HEK293 (cell line): Measurements from ENCODE around the gene NR2C2AP.

Source experiments
- EGR2 ChIP-seq: fragments of 450-650 bp; formaldehyde crosslinking; IDR thresholded peaks from 2 replicates; pipeline ENCODE4 v1.5.1; 2016; ENCODE audit warnings: low read depth, missing biosample characterization, missing genetic modification characterization
- GFI1B ChIP-seq: fragments of 450-650 bp; formaldehyde crosslinking; IDR thresholded peaks from 2 replicates; pipeline ENCODE4 v1.5.1; 2016; ENCODE audit warnings: missing biosample characterization, missing genetic modification characterization
- GLIS1 ChIP-seq: fragments of 450-650 bp; formaldehyde crosslinking; IDR thresholded peaks from 2 replicates; pipeline ENCODE4 v1.5.1; 2016; ENCODE audit warnings: missing biosample characterization, missing genetic modification characterization
- SCRT1 ChIP-seq: fragments of 450-650 bp; formaldehyde crosslinking; IDR thresholded peaks from 2 replicates; pipeline ENCODE4 v1.5.1; 2016; ENCODE audit warnings: missing biosample characterization, missing genetic modification characterization, borderline replicate concordance
- SCRT2 ChIP-seq: fragments of 450-650 bp; formaldehyde crosslinking; IDR thresholded peaks from 2 replicates; pipeline ENCODE4 v1.5.1; 2016; ENCODE audit warnings: missing biosample characterization, missing genetic modification characterization
- ZBTB20 ChIP-seq: fragments of 450-650 bp; formaldehyde crosslinking; IDR thresholded peaks from 2 replicates; pipeline ENCODE4 v1.5.1; 2016; ENCODE audit warnings: missing biosample characterization, missing genetic modification characterization
- ZBTB21 ChIP-seq: fragments of 450-650 bp; formaldehyde crosslinking; IDR thresholded peaks from 2 replicates; pipeline ENCODE4 v1.5.1; 2017; ENCODE audit warnings: missing biosample characterization, missing genetic modification characterization
- ZEB2 ChIP-seq: fragments of 450-650 bp; formaldehyde crosslinking; IDR thresholded peaks from 2 replicates; pipeline ENCODE4 v1.5.1; 2016; ENCODE audit warnings: missing biosample characterization, missing genetic modification characterization
- ZNF133 ChIP-seq: fragments of 450-650 bp; formaldehyde crosslinking; IDR thresholded peaks from 2 replicates; pipeline ENCODE4 v1.5.1; 2016; ENCODE audit warnings: missing biosample characterization, missing genetic modification characterization
- ZNF184 ChIP-seq: fragments of 450-650 bp; IDR thresholded peaks from 2 replicates; pipeline ENCODE4 v1.5.1; 2018; ENCODE audit warnings: missing biosample characterization, mild to moderate bottlenecking, missing genetic modification characterization
- ZNF426 ChIP-seq: fragments of 450-650 bp; formaldehyde crosslinking; IDR thresholded peaks from 2 replicates; pipeline ENCODE4 v1.5.1; 2017; ENCODE audit warnings: missing biosample characterization, missing genetic modification characterization, mild to moderate bottlenecking, inconsistent platforms, moderate library complexity
- ZNF596 ChIP-seq: fragments of 450-650 bp; IDR thresholded peaks from 2 replicates; pipeline ENCODE4 v1.5.0; 2018; ENCODE audit warnings: missing biosample characterization, mild to moderate bottlenecking, missing genetic modification characterization, moderate library complexity
- ZNF610 ChIP-seq: fragments of 450-650 bp; formaldehyde crosslinking; IDR thresholded peaks from 2 replicates; pipeline ENCODE4 v1.5.1; 2016; ENCODE audit warnings: missing biosample characterization, missing genetic modification characterization, borderline replicate concordance
- ZNF670 ChIP-seq: fragments of 450-650 bp; formaldehyde crosslinking; IDR thresholded peaks from 2 replicates; pipeline ENCODE4 v1.5.1; 2016; ENCODE audit warnings: missing biosample characterization, missing genetic modification characterization, low read depth
- ZNF677 ChIP-seq: fragments of 450-650 bp; IDR thresholded peaks from 2 replicates; pipeline ENCODE4 v1.5.0; 2018; ENCODE audit warnings: missing biosample characterization, mild to moderate bottlenecking, missing genetic modification characterization, moderate library complexity
- ZNF777 ChIP-seq: fragments of 450-650 bp; formaldehyde crosslinking; IDR thresholded peaks from 2 replicates; pipeline ENCODE4 v1.5.1; 2017; ENCODE audit warnings: missing biosample characterization, missing genetic modification characterization, borderline replicate concordance
- ZNF785 ChIP-seq: fragments of 450-650 bp; formaldehyde crosslinking; IDR thresholded peaks from 2 replicates; pipeline ENCODE4 v1.5.1; 2016; ENCODE audit warnings: missing biosample characterization, missing genetic modification characterization
- ZXDB ChIP-seq: fragments of 450-650 bp; formaldehyde crosslinking; IDR thresholded peaks from 2 replicates; pipeline ENCODE4 v1.5.1; 2016; ENCODE audit warnings: missing biosample characterization, missing genetic modification characterization
- TF ChIP-seq, protein P1 (sequence below): fragments of 450-650 bp; formaldehyde crosslinking; IDR thresholded peaks from 2 replicates; pipeline ENCODE4 v1.5.1; 2016; ENCODE audit warnings: missing biosample characterization, missing genetic modification characterization
- TF ChIP-seq, protein P2 (sequence below): fragments of 450-650 bp; formaldehyde crosslinking; IDR thresholded peaks from 2 replicates; pipeline ENCODE4 v1.5.1; 2016; ENCODE audit warnings: missing biosample characterization, missing genetic modification characterization
- TF ChIP-seq, protein P3 (sequence below): fragments of 450-650 bp; formaldehyde crosslinking; IDR thresholded peaks from 2 replicates; pipeline ENCODE4; 2016; ENCODE audit warnings: missing biosample characterization, missing genetic modification characterization
- TF ChIP-seq, protein P4 (sequence below): fragments of 450-650 bp; formaldehyde crosslinking; IDR thresholded peaks from 2 replicates; pipeline ENCODE4 v1.5.1; 2016; ENCODE audit warnings: missing biosample characterization, missing genetic modification characterization, low read depth
- TF ChIP-seq, protein P5 (sequence below): fragments of 450-650 bp; formaldehyde crosslinking; conservative IDR thresholded peaks from 2 replicates; pipeline ENCODE4 v1.5.1; 2016; ENCODE audit warnings: low read depth, missing biosample characterization, missing genetic modification characterization
- TF ChIP-seq, protein P6 (sequence below): fragments of 450-650 bp; formaldehyde crosslinking; IDR thresholded peaks from 2 replicates; pipeline ENCODE4 v1.5.1; 2016; ENCODE audit warnings: missing biosample characterization, missing genetic modification characterization

The NR2C2AP gene

DNA sequence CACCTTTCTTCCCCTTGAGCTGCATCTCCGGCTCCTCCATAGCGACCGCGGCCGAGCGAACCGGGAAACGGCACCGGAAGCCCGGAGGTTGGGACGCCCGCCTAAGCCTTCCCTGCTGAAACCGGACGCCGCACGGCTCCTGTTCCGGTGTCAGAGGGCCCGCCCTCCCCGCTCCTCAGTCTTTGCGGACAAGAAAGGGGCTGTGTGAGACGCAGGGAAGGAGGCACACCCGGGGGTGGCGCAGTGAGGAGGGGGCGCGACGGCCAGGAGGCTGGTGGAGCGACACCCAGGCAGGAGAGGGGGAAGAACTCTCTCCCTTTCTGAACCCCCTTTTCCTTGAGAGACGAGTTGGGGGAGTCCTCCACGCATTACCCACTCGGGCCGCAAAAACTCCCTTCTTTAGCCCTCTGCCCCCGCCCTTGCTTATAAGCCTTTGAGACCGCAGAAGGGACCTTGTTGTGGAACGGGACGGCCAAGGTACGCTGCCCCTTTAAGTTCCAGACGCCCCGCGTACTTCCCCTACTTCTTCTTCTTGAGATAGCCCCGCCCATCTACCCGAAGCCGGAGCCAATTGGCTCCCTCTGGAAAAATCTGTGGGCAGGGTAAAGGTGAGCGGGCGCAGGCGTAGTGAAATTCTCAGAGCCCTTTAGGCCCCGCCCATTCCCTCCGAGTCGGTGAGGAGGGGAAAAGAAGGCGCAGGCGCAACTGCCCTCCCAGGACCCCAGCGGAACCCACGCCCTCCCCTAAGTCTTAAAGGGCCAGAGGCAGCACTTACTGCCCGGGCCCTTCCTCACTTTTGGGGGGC is 10.9 kb downstream of the NR2C2AP start, which contains the start of the genes BORCS8 and RFXANK (continued):
- TF ChIP-seq, protein P1, sequence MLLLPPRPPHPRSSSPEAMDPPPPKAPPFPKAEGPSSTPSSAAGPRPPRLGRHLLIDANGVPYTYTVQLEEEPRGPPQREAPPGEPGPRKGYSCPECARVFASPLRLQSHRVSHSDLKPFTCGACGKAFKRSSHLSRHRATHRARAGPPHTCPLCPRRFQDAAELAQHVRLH = peak; percentile 80
- TF ChIP-seq GLIS1 (tag by site-specific recombination) (no peak; the same call in 1 of the 2 replicates), ZNF596 (tag by site-specific recombination) (no peak), SCRT2 (peak; percentile 70; the same call in 1 of the 2 replicates), ZBTB21 (tag by site-specific recombination) (peak; percentile 32; the same call in 1 of the 2 replicates), ZNF426 (tag by site-specific recombination) (no peak), EGR2 (tag by site-specific recombination) (0 out of 2 replicates have a peak, but pooled peaks have one; percentile 6), ZNF133 (tag by site-specific recombination) (no peak), SCRT1 (tag by site-specific recombination) (no peak), ZNF610 (tag by site-specific recombination) (peak; percentile 45; the same call in 1 of the 2 replicates), ZBTB20 (tag by site-specific recombination) (peak; percentile 42; the same call in 1 of the 2 replicates), ZNF184 (tag by site-specific recombination) (peak; percentile 62; the same call in 1 of the 2 replicates), ZEB2 (peak; percentile 89), ZNF785 (tag by site-specific recombination) (peak; percentile 85; the same call in 1 of the 2 replicates), ZNF777 (tag by site-specific recombination) (peak; percentile 80), GFI1B (tag by site-specific recombination) (no peak), ZNF670 (tag by site-specific recombination) (no peak), ZXDB (tag by site-specific recombination) (peak; percentile 84), ZNF677 (tag by site-specific recombination) (no peak)
- TF ChIP-seq, protein P2, sequence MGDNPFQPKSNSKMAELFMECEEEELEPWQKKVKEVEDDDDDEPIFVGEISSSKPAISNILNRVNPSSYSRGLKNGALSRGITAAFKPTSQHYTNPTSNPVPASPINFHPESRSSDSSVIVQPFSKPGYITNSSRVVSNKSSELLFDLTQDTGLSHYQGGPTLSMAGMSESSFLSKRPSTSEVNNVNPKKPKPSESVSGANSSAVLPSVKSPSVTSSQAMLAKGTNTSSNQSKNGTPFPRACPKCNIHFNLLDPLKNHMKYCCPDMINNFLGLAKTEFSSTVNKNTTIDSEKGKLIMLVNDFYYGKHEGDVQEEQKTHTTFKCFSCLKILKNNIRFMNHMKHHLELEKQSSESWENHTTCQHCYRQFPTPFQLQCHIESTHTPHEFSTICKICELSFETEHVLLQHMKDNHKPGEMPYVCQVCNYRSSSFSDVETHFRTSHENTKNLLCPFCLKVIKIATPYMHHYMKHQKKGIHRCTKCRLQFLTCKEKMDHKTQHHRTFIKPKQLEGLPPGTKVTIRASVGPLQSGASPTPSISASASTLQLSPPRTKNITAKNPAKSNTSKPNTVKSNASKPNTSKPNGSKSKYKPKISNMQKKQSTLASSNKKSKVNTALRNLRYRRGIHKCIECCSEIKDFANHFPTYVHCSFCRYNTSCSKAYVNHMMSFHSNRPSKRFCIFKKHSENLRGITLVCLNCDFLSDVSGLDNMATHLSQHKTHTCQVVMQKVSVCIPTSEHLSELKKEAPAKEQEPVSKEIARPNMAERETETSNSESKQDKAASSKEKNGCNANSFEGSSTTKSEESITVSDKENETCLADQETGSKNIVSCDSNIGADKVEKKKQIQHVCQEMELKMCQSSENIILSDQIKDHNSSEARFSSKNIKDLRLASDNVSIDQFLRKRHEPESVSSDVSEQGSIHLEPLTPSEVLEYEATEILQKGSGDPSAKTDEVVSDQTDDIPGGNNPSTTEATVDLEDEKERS (tag by site-specific recombination) = no peak
- TF ChIP-seq, protein P3, sequence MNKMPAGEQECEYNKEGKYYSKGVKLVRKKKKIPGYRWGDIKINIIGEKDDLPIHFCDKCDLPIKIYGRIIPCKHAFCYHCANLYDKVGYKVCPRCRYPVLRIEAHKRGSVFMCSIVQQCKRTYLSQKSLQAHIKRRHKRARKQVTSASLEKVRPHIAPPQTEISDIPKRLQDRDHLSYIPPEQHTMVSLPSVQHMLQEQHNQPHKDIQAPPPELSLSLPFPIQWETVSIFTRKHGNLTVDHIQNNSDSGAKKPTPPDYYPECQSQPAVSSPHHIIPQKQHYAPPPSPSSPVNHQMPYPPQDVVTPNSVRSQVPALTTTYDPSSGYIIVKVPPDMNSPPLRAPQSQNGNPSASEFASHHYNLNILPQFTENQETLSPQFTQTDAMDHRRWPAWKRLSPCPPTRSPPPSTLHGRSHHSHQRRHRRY (tag by site-specific recombination) = no peak
- TF ChIP-seq, protein P4, sequence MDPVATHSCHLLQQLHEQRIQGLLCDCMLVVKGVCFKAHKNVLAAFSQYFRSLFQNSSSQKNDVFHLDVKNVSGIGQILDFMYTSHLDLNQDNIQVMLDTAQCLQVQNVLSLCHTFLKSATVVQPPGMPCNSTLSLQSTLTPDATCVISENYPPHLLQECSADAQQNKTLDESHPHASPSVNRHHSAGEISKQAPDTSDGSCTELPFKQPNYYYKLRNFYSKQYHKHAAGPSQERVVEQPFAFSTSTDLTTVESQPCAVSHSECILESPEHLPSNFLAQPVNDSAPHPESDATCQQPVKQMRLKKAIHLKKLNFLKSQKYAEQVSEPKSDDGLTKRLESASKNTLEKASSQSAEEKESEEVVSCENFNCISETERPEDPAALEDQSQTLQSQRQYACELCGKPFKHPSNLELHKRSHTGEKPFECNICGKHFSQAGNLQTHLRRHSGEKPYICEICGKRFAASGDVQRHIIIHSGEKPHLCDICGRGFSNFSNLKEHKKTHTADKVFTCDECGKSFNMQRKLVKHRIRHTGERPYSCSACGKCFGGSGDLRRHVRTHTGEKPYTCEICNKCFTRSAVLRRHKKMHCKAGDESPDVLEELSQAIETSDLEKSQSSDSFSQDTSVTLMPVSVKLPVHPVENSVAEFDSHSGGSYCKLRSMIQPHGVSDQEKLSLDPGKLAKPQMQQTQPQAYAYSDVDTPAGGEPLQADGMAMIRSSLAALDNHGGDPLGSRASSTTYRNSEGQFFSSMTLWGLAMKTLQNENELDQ (tag by site-specific recombination) = no peak
- TF ChIP-seq, protein P5, sequence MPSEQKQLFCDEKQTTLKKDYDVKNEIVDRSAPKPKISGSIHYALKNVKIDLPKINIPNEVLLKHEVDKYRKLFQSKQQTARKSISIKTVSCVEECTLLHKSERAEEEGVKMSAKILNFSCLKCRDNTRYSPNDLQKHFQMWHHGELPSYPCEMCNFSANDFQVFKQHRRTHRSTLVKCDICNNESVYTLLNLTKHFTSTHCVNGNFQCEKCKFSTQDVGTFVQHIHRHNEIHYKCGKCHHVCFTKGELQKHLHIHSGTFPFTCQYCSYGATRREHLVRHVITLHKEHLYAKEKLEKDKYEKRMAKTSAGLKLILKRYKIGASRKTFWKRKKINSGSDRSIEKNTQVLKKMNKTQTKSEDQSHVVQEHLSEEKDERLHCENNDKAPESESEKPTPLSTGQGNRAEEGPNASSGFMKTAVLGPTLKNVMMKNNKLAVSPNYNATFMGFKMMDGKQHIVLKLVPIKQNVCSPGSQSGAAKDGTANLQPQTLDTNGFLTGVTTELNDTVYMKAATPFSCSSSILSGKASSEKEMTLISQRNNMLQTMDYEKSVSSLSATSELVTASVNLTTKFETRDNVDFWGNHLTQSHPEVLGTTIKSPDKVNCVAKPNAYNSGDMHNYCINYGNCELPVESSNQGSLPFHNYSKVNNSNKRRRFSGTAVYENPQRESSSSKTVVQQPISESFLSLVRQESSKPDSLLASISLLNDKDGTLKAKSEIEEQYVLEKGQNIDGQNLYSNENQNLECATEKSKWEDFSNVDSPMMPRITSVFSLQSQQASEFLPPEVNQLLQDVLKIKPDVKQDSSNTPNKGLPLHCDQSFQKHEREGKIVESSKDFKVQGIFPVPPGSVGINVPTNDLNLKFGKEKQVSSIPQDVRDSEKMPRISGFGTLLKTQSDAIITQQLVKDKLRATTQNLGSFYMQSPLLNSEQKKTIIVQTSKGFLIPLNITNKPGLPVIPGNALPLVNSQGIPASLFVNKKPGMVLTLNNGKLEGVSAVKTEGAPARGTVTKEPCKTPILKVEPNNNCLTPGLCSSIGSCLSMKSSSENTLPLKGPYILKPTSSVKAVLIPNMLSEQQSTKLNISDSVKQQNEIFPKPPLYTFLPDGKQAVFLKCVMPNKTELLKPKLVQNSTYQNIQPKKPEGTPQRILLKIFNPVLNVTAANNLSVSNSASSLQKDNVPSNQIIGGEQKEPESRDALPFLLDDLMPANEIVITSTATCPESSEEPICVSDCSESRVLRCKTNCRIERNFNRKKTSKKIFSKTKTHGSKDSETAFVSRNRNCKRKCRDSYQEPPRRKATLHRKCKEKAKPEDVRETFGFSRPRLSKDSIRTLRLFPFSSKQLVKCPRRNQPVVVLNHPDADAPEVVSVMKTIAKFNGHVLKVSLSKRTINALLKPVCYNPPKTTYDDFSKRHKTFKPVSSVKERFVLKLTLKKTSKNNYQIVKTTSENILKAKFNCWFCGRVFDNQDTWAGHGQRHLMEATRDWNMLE (tag by site-specific recombination) = peak; percentile 56; the same call in 1 of the 2 replicates
- TF ChIP-seq, protein P6, sequence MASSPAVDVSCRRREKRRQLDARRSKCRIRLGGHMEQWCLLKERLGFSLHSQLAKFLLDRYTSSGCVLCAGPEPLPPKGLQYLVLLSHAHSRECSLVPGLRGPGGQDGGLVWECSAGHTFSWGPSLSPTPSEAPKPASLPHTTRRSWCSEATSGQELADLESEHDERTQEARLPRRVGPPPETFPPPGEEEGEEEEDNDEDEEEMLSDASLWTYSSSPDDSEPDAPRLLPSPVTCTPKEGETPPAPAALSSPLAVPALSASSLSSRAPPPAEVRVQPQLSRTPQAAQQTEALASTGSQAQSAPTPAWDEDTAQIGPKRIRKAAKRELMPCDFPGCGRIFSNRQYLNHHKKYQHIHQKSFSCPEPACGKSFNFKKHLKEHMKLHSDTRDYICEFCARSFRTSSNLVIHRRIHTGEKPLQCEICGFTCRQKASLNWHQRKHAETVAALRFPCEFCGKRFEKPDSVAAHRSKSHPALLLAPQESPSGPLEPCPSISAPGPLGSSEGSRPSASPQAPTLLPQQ = peak; percentile 99
